ENCODE data around the gene XAB2.

The XAB2 gene

DNA sequence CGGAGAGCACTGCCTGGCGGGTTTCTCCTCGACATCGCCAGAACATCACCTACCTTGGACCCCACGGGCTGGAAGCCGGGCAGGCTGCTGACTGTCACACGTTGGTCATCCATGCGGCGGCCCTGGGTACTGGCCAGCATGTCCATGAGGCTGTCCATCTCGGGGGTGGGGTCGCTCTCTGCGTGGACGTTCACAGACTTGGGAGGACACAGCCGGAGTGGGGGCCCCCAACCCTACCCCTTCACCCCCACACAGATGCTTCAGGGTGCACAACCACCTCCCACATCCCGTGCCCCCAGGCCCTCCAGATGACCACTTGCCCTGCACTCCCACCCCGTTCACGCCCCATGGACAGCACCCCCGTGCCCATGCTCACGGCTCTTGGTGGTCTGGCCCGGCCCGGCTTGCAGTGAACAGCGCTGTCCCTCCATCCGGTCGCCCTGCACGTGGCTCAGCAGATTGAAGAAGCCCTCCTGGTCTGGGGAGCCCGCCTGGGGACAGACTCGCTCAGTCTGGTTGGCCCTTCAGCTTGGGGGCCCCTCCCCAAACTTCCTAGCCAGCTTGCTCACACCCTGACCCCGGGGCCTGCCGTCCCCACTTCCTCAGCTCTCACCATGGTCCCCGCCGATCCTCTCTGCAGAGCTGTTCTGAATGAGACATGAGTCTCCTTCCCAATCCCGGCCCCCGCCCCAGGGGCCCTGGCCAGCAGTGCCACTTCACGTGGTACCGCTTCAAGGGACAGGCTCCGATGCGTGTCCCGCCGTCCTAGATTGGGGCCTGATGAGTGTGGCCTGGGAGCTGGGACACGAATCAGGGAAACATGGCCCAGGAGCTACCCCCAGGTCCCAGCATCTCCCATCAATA is 3.2 kb upstream of the XAB2 start:
- no peak for DNase-seq

DNA sequence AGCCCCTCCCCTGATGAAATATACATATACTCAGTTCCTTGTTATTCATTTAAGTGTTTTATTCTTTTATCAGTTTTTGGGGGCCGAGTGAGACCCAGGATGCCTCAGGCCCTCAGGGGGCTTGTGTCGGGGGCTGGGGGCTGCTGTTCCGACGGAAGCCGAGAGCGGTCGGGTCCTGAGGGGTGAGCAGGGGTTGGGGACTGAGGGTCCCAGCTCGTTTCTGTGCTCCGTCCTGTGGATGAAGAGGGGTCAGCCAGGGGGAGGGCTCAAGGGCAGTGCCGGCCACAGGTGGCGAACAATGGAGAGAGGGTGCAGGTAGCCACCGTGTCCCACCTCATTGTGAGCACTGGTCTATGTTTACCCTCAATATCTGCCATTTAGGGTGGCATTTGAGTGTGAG is 2.2 kb upstream of the XAB2 start:
- DNase-seq, result no peak

DNA sequence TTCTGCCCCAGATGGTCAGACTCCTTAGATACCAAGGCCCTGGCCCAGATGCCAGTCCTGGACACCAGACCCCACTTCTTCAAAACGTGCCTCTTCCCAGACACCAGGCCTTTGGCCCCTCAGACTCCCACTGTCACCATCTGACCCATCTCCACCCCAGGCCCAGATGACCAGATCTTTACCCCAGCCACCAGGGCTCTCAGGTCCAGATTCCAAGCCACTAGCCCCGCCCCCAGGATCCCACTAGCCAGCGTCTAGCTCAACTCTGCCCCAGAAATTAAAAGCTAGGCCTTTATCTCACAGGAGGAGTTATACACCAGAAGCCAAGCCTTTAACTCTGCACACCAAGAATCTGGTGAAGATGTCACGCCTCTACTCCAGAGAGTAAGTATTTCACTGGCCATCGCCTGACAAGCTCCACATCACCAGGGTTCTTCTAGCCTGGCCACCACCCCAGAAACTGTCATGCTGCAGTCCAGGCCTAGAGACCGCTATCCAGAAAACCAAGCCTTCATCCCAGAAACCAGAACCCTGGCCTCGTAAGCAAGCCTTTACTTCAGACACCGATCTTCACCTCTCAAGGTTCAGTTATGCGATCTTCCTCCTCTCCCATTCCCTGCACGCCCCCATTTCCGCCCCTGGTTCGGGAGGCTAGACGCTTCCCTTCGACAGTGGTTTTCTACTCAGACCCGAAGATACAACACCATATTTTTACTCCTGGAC is 595 bp downstream of the XAB2 start:
- no peak for DNase-seq

- DNase-seq, result no peak
Measured at GRCh38 chr19:7627166-7627565, 2.2 kb downstream of the XAB2 start.

DNA sequence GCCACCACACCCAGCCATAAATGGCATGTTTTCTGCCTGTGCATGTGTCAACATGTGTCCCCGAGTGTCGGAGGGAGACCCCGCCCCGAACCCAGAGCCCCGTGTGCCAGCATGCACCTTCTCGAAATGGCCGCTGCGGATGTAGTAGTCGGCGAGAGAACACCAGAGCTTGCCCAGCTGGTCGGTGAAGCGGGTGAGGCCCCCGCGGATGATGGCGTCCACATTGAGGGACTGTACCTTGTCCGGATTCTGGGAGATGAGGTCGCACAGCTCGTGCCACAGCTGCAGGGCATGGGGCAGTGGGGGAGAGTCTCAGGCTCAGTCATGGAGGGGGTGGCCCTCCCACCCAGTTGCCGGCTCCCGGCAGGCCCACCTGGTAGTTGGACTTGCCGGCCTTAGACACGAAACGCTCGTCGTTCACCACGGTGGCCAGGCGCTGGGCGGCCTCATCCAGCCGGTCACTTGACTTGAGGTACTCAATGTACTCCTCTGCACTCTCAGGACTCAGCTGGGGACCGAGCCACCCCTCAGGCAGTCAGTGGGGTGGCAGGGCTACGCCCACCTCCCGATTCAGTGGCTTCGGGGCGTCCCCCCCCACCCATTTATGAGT is 3.5 kb downstream of the XAB2 start:
- no peak for DNase-seq

DNA sequence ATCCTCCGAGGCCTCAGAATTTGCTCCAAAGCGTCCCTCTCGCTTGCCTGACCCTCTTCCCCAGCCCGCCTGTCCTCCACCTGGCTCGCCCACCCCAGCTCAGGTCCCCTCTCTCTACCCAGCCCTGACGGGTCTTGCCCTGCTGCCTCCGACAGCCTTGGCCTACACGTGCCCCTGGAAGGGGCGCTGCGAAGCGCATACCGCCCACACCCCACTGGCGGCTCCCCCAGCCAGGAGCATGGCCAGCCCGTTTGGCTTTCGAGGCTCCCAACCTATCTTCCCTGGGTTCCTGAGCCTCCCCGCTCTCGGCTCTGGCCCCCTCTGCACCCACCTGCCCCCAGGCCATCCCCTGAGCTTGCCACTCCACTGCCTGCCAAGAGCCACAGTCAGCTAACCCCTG is 4.5 kb downstream of the XAB2 start:
- no peak for DNase-seq

DNA sequence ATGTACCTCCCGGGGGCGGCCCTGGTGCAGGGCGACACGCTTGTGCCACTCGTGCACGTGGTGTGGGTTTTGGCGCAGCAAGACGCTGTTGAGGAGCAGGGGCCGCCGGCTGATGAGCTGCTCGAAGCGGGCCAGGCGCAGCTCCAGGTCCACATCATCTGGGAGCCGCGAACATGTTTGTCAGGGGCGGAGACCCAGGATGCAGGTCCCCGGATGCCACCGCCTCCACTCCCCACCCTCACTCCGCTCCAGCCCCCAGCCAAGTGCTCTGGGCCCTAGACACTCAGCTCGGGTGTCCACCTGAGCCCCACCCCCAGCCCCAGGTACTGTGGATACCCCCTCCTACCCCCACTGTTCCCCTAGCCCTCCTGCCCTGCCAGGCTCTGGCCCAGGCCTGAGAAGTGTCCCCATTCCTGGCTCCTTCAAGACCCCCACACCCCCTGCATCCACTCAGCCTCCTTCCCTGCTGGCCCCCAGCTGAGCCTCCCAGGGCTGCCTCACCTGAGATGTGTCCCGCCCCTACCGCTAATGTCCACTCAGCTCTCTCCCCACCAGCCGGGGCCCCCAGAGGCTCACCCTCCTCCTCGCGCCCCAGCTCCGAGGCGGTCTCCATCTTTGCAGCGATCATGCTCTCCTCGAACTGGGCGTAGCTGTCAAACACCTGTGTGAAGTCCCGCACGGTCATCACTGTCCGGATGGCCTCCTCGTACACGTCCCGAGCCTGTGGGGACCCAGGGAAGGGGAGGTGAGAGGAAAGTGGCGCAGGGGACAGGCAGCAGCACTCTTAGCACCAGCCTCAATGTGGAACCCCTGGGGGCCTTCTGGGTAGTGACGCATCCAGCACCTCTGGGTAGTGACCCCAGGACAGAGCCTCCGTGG is 5.4 kb downstream of the XAB2 start:
- no peak for DNase-seq

GRCh38 chr19:7622933-7623685 is 6.2 kb downstream of the XAB2 start:
- peak; percentile 32 for DNase-seq

DNA sequence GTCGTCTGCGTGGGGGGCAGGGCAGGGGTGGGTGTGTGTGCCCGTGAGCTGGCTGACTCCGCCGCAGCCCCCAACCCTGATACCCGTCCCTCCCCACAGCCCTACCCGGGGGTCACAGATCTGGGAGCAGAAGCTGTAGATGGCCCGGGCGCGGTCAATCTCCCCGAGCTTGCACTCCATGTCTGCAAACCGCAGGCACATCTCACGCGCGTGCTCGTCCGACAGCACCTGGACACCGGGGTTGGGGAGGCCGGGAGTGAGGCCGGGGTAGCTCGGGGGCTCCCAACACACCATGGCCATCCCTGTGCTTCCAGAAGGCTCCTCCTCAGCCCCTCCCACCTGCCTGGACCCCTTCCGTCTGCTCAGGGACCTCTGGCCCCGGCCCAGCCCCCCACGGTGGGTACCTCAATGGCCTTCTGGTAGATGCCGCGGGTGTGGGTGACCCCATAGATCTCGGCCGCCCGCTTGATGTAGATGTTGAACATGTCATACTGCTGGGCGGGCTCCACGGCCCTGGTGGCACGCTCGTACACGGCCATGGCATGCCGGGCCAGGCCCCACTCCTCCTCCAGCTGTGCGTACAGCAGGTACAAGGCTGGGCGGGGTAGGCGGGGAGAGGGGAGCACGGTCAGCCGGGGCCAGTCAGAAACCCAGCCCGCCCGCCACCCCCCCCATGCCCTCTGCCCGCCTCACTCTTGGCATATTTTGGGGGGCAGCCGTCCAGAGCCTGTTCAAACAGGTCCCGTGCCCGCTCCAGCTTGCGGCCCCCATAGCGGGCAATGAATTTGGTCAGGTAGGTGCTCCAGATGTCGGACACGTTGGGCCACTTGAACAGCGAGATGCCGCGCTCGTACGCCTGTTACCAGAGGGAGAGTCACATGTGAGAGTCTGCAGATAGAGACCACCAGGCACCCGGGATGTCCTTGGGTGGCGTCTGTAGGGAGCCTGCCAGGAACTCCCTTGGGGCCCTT is 8.6 kb downstream of the XAB2 start:
- DNase-seq, result no peak

DNA sequence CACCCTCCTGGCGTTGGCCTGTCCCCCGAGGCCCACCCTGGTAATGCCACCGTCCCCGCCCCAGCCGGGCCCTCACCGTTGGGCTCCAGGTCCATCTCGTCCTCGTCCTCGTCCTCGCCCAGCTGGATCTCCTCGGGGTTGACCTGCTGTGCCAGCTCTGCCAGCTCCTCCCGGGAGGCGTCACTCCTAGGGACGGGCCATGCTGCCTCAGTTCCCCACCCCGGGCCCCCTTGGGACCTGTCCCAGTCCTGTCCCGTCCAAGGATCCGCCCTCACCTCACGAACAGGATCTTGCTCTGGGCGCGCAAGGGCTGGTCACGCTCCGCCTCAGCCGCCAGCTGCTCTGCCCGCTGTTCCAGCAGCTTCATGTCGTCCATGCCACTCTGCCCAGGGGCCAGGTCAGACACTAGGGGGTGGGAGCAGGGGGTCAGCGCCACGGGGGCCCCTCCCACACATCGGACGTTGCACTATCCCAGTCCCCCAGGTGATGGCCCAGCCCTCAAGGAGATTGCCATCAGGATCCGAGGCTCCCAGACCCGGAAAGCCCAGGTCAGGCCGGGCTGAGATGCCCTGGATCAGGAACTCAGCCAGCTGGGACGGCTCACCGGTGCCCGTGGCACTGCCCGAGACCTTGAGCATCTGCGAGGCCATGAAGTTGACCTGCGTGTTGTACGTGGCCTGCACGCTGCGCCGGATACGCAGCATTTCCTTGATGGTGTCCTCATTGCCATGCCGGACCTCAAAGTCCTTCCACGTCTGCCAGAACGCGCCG is 9.5 kb downstream of the XAB2 start:
- DNase-seq, result peak; percentile 75

GRCh38 chr19:7618771-7619510 is 10.4 kb downstream of the XAB2 start:
- peak; percentile 78 for DNase-seq

- peak; percentile 55 for DNase-seq
Measured at GRCh38 chr19:7618348-7618747, 11.0 kb downstream of the XAB2 start.

- no peak for DNase-seq
Measured at GRCh38 chr19:7617735-7618134, 11.6 kb downstream of the XAB2 start.

- no peak for DNase-seq
Measured at GRCh38 chr19:7617172-7617571, 12.2 kb downstream of the XAB2 start.

- DNase-seq, result no peak
Measured at GRCh38 chr19:7614859-7615741, 14.2 kb downstream of the XAB2 start.

- no peak for DNase-seq
Measured at GRCh38 chr19:7612282-7613274, 16.8 kb downstream of the XAB2 start.
